ENCODE data around the gene POLR2B. TPM values are rescaled to one million over a fixed set of nuclear protein-coding genes. Genes with fewer than 3 reads are reported as not detected.

Gene POLR2B
- total RNA-seq, 4 donors from 2014 or later: 82.4 to 128 (median 110) TPM

GRCh38 chr4:56940971-56941370 lies 37.7 kb upstream of the POLR2B start:
- TF ChIP-seq, protein P1, sequence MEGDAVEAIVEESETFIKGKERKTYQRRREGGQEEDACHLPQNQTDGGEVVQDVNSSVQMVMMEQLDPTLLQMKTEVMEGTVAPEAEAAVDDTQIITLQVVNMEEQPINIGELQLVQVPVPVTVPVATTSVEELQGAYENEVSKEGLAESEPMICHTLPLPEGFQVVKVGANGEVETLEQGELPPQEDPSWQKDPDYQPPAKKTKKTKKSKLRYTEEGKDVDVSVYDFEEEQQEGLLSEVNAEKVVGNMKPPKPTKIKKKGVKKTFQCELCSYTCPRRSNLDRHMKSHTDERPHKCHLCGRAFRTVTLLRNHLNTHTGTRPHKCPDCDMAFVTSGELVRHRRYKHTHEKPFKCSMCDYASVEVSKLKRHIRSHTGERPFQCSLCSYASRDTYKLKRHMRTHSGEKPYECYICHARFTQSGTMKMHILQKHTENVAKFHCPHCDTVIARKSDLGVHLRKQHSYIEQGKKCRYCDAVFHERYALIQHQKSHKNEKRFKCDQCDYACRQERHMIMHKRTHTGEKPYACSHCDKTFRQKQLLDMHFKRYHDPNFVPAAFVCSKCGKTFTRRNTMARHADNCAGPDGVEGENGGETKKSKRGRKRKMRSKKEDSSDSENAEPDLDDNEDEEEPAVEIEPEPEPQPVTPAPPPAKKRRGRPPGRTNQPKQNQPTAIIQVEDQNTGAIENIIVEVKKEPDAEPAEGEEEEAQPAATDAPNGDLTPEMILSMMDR (IDR thresholded peaks at IDR 0.05): no peak
- H3K9me3 ChIP-seq: no peaks in the 10 kb centered on the region
- H3K4me3 ChIP-seq: no peak overlapping the region
- H3K4me1 ChIP-seq: no peaks in the 10 kb centered on the region
- H3K27me3 ChIP-seq: no peaks in the 10 kb centered on the region
- H3K36me3 ChIP-seq: peaks cover 0 to 37% of the 10 kb centered on the region in 2 donors
- H3K27ac ChIP-seq: no peak overlapping the region
- ATAC-seq: no peak

DNA sequence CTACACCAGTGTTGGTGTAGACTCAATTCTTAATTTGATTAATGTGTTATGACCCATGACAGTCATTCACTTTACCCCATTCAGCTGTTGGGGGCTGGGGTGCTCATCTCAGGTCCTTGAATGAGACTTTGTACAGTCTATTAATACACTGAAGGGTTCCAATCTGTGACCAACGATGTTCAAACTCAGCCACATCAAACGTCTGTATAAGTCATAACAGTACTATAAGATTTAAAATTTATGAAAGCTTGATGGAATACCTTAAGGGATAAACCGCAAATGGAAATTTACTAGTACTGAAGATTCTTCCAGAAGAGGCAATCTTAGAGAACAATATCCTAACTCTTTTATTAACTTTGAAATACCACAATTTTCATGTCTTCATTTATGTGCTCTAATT lies 37.3 kb upstream of the POLR2B start:
- H3K4me1 ChIP-seq: no peaks in the 10 kb centered on the region
- no peak overlapping the region for H3K27ac ChIP-seq
- H3K9me3 ChIP-seq: no peaks in the 10 kb centered on the region
- TF ChIP-seq, protein P1 (IDR thresholded peaks at IDR 0.05): no peak
- TF ChIP-seq POLR2AphosphoS5 (IDR thresholded peaks at IDR 0.05): no peak
- TF ChIP-seq POLR2A (IDR thresholded peaks at IDR 0.05): no peak
- TF ChIP-seq EP300 (IDR thresholded peaks at IDR 0.05): no peak
- no peak for ATAC-seq
- H3K4me3 ChIP-seq: no peak overlapping the region
- peaks cover 0 to 35% of the 10 kb centered on the region in 2 donors for H3K36me3 ChIP-seq
- H3K27me3 ChIP-seq: no peaks in the 10 kb centered on the region
- 56 to 76% methylated on average over 3 of the region's 3 CpGs for WGBS, 2 donors (ENCODE audit: low coverage in 1 of 2)

- H3K4me1 ChIP-seq: peaks cover 0 to 11% (median 3%) of the 10 kb centered on the region in 3 donors
- TF ChIP-seq POLR2AphosphoS5 (IDR thresholded peaks at IDR 0.05) (no peak), EP300 (IDR thresholded peaks at IDR 0.05) (no peak), POLR2A (IDR thresholded peaks at IDR 0.05) (no peak)
- TF ChIP-seq, protein P1 (IDR thresholded peaks at IDR 0.05): no peak
- WGBS, 2 donors (ENCODE audit: low coverage in 1 of 2): 81 to 82% methylated on average over 8 of the region's 9 CpGs
- no peak overlapping the region for H3K4me3 ChIP-seq
- H3K27ac ChIP-seq: no peak overlapping the region
- no peak for ATAC-seq
- H3K9me3 ChIP-seq: no peaks in the 10 kb centered on the region
- no peaks in the 10 kb centered on the region for H3K27me3 ChIP-seq
- H3K36me3 ChIP-seq: no peaks in the 10 kb centered on the region
These were observed 24.8 kb upstream of the POLR2B start for GRCh38 chr4:56953680-56954520.

DNA sequence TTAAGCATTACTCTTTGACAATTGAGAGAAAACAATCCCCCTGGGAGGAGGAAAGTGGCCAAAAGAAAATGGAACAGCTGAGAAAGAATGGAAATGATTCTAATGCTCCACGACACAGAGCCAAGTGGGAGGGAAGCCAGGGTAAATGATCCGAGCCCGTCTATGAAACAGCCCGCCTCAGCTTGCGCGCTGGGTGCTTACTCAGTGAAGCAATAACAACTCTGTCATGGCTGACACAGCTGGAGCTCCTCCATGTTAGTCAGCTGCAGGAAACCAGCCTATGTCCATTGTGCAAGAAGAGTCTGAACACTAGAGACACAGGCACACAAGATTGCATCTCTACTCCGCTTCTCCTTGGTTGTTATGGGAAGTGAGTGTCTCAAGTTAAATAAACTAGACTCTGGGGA lies 20.6 kb upstream of the POLR2B start:
- 4 to 37% methylated on average over 7 of the region's 7 CpGs for WGBS, 2 donors (ENCODE audit: low coverage in 1 of 2)
- Histone ChIP-seq H3K4me1 (peaks cover 0 to 12% (median 4%) of the 10 kb centered on the region in 3 donors), H3K27ac (peak overlapping the region in 1 of 4 donors; percentile 30), H3K36me3 (peaks cover 0 to 28% of the 10 kb centered on the region in 2 donors), H3K9me3 (no peaks in the 10 kb centered on the region), H3K27me3 (no peaks in the 10 kb centered on the region), H3K4me3 (no peak overlapping the region)
- peak; percentile 98 for ATAC-seq
- TF ChIP-seq POLR2A (IDR thresholded peaks at IDR 0.05) (no peak), POLR2AphosphoS5 (IDR thresholded peaks at IDR 0.05) (peak; percentile 70), EP300 (IDR thresholded peaks at IDR 0.05) (no peak)
- TF ChIP-seq, protein P1 (IDR thresholded peaks at IDR 0.05): no peak

DNA sequence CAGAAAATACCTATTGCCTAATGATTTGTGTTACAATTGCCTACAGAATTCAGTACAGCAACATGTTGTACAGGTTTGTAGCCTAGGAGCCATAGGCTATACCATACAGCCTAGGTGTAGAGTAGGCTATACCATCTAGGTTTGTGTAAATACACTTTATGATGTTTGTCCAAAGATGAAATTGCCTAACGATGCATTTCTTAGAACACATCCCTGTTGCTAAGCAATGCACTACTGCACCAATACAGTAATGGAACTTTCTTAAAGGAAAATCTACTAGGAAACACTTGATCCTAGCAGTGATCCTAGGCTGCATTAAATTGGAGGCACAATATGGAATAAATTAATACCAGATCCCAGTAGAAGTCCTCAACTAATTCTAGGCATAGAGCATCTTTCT lies 19.6 kb upstream of the POLR2B start:
- H3K27ac ChIP-seq: no peak overlapping the region
- peaks cover 0 to 38% of the 10 kb centered on the region in 2 donors for H3K36me3 ChIP-seq
- TF ChIP-seq POLR2A (IDR thresholded peaks at IDR 0.05) (no peak), EP300 (IDR thresholded peaks at IDR 0.05) (no peak), POLR2AphosphoS5 (IDR thresholded peaks at IDR 0.05) (no peak)
- TF ChIP-seq, protein P1 (IDR thresholded peaks at IDR 0.05): no peak
- H3K9me3 ChIP-seq: no peaks in the 10 kb centered on the region
- peaks cover 0 to 12% (median 4%) of the 10 kb centered on the region in 3 donors for H3K4me1 ChIP-seq
- no peak overlapping the region for H3K4me3 ChIP-seq
- ATAC-seq: no peak
- H3K27me3 ChIP-seq: no peaks in the 10 kb centered on the region
- WGBS, 2 donors (ENCODE audit: low coverage in 1 of 2): 50 to 64% methylated on average over 1 of the region's 1 CpG
